SIG-M5 treated with dmso at 0.1 percent for 504 hours (cell line): ENCODE measurements around the gene DDI2.

Experiments used
- DNase-seq: peaks from one replicate; lab custom pipeline; 2025; ENCODE audit not compliant: unreplicated experiment; lab: John Stamatoyannopoulos, UW

DDI2 gene

GRCh38 chr1:15605398-15606383 is 11.6 kb upstream of the DDI2 start:
- DNase-seq = no peak

- DNase-seq = no peak
These were observed 7.6 kb upstream of the DDI2 start for GRCh38 chr1:15609631-15610030.

DNA sequence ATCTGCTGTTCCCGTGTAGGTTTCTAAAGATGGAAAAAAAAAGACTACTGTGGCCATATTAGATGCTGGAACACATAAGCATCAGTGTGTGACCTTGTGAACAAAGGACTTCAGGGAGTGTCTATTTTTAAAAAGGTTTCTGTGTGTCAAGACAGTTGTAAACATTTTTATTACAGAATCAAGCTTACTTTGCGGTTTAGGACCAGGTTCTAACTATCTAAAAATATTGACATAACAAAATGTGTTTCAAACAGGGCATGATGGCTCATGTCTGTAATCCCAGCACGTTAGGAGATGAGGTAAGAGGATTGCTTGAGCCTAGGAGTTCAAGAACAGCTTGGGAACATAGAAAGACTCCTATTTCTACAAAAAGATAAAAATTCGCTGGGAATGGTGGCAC is 7.1 kb upstream of the DDI2 start:
- DNase-seq = no peak

DNA sequence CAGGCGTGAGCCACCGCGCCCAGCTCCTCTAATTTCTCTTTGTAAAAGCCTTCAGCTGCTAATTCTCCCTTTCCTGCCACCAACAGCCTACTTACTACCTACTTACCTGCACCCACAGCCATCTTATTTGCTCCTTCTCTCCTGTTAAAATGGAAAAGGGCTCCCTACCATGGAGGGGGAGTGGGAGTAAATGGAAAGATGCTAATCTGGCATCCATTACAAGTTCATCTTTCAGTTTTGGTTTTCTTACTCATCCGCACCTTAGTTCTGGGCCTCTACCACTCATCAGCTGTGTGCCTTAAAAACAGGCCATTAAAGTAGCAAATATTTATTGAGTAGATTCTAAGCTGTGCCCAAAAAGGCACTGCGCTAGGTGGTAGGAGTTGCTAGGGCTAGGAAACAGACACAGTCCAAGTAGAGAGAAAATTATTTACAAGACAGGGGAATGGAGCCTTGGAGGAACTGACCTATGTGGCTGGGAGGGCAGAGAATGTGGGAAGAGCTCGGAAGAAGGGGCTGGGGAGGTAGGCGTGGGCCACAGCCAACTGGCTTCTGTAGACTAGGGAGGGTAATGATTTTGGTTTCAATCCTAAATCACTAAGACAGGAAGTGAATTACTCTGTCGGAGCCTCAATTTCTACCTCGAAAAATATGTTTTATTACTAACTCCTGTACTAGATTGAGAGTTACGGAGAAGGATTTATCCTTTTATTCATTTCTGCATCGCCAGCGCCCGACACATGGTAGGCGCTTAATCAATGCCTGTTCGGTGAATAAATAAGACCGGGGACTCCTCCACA is 685 bp upstream of the DDI2 start:
- DNase-seq = no peak

DNA sequence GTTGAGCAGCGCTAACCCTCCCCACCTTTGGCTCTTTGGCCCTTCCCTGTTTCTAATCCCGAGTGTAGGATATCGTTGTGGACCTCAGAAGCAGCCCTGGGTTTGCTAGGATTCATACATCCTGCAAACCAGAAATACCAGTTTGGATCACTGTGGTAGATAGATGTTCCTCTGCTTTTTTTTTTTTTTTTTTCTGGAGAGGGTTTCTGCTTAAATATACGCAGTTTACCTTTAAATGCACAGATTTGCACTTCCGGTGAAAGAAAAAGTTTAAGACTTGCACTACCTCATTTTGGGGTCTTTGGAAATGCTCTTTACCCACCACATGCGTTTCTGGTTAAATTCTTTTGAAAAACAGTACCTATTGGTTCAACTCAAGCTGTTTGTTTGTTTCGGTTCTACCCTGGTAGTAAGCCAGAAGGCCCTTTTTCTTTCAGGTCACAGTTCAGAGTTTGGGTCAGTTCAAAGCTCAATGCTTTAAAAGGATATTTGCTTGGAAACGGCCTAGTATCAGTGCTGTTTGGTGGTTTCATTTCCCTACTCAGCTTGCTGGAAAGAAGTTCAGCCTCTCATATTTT is 908 bp downstream of the DDI2 start:
- peak; percentile 56 for DNase-seq

DNA sequence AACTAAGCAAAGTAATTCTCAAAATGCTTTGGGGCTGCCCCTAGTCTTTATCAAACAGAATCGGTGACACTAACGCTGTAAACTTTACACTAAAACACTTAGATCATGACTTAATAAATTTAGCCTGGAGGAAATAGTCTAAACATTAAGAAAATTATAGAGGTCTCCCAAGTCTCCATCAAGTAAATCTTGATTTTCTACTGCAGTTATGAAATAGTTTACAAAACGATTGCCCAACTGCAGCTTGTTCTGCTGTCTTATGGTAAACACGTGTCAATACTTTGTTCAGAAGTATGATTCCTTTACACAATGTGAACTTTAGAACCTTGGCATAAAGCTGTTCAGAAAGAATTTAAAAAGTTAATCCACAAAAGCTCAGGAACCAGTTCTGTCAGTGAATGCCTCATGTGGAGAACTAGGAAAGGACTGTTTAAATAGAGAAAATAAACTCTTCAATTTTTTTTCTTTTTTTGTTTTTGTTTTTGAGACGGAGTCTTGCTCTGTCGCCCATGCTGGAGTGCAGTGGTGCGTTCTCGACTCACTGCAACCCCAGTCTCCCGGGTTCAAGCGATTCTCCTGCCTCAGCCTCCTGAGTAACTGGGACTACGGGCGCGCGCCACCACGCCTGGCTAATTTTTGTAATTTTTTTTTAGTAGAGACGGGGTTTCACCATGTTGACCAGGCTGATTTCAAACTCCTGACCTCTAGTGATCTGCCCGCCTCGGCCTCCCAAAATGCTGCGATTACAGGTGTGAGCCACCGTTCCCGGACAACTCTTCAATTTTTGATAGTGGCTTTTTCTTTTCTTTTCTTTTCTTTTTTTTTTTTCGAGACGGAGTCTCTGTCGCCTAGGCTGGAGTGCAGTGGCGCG is 1.6 kb downstream of the DDI2 start:
- peak; percentile 65 for DNase-seq

- DNase-seq = no peak
These were observed 2.9 kb downstream of the DDI2 start for GRCh38 chr1:15620155-15620545.

- no peak for DNase-seq
These were observed 3.8 kb downstream of the DDI2 start for GRCh38 chr1:15620902-15621682.

DNA sequence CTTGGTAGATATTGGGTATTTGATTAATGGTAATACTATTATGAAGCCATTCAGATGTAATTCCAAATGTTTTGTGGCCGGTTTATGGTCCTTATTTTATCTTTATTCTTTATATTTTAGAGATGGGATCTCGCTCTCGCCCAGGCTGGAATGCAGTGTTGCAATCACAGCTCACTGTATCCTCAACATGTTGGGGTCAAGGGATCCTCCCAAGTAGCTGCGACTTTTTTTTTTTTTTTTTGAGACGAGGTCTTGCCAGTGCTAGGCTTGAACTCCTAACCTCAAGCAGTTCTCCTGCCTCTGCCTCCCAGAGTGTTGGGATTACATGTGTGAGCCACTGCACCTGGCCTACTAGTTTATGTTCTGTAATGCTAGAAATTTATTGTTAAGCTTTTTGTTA is 4.7 kb downstream of the DDI2 start:
- DNase-seq = no peak

DNA sequence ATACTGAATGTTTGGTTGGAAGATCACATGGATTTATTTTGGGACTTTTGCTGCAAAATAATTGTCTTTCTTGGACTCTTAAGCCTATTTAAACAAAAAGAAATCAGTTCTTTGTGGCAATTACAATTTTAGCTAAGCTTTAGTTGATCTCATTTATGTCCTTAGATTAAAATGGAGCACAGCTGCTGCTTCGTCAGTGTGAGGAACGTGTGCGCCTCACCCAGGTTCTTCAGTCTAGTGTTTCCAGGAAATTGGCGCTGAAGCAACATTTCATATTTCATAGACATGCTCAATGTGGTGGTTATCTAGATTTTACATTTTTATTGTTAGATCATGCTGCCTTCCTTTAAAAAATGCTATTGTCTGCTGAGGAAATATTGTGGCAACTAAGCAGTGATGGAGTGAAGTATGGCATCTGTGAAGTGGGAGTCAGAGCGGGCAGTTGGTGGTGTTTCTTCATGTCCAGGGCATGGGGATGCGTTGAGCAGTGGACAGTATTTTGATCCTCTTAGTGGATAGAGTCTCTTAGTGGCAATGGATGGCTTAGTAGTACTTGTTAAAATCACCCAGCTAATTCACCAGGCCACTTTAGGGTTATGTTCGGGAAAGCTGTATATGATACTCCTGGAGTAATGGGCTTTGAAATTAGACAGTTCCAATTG is 5.6 kb downstream of the DDI2 start:
- no peak for DNase-seq

DNA sequence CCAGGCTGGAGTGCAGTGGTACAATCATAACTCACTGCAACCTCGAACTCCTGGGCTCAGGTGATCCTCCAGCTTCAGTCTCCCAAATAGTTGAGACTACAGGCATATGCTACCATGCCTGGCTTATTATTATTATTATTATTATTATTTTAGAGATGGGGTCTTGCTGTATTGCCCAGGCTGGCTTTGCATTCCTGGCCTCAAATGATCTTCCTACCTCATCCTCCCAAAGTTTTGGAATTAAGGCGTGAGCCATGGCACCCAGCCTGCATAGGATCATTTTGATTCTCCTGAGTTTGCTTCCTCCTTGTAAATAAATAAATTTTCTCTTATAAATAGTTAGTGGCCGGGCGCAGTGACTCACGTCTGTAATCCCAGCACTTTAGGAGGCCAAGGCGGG is 6.2 kb downstream of the DDI2 start:
- DNase-seq = no peak

GRCh38 chr1:15624133-15624714 is 7.0 kb downstream of the DDI2 start:
- DNase-seq = no peak

DNA sequence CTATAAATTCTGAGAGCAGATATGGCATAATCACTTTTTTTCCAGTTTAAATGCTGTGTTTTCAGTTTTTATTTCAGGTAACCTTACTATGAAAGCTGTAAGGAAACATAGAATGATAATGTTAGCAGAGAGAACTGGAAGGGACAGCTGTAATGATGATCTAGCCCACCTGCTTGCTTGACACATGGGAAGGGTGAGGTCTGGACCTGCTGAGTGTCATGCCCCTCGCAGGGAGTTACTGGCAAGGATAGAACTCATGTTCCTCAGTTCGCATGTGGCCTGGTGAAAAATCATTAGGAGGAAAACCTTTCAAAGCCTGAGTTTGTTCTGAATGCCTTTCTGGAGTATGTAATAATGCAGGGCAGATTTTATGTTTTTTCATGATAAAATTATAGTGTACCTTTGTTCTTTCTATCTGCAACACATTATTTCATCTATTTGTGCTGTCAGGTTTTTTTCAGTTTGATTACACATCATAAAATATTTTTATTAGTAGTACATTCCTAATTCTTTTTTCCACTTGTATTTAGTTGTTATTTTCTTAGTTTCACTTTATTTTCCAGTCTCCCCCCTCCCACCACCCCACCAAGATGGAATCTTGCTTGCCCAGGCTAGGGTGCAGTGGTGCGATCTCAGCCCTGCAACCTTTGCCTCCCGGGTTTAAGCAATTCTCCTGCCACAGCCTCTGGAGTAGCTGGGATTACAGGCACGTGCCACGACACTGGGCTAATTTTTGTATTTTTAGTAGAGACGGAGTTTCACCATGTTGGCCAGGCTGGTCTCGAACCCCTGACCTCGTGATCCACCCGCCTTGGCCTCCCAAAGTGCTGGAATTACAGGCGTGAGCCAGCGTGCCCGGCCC is 8.0 kb downstream of the DDI2 start:
- no peak for DNase-seq

DNA sequence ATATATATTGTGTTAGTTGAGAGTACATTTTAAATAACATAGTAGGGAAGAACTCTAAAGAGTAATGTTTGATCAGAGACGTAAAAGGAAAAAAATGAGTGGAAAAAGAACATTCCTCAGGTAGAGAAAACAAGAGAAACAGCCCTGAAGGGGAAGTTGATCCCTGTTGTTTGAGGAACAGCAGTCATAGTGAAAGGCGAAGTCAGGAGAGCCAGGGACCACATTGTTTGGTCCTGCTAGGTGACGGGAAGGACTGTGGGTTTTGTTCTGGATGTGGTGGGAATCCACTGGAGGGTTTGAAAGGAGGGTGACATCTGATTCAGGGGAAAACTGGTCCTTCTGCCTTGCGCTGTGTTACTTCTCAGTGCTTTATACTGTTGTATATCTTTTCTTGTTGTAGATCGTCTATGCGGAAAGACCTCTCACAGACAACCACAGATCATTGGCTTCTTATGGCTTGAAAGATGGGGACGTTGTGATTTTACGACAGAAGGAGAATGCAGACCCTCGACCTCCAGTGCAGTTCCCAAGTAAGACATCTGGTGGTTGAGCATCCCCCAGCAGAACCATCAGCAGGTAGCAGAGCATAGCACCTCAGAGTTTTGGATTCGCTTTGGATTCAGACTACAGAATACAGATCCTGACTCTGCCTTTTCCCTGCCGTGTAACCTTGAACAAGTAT is 9.2 kb downstream of the DDI2 start:
- no peak for DNase-seq

GRCh38 chr1:15627343-15627988 is 10.2 kb downstream of the DDI2 start:
- DNase-seq = no peak

- DNase-seq = no peak
These were observed 10.7 kb downstream of the DDI2 start for GRCh38 chr1:15628003-15628402.

GRCh38 chr1:15633756-15634420 is 16.6 kb downstream of the DDI2 start:
- no peak for DNase-seq
